GM08714 (cell line): ENCODE data around the gene NMRK1.
A peak's percentile ranks its signal among the peaks of the same experiment; 100 is the strongest.

Experiments used
- H3K4me3 ChIP-seq: fragments of 200-500 bp; sonication (Bioruptor generic); 2 replicates; pipeline ENCODE4 v1.5.1; 2014; ENCODE audit warnings: mild to moderate bottlenecking, low read length, inconsistent platforms
- ZNF274 ChIP-seq: IDR thresholded peaks from 2 replicates; pipeline ENCODE4 v1.6.1; 2012; ENCODE audit warnings: mild to moderate bottlenecking, low read depth, low read length

The NMRK1 gene

DNA sequence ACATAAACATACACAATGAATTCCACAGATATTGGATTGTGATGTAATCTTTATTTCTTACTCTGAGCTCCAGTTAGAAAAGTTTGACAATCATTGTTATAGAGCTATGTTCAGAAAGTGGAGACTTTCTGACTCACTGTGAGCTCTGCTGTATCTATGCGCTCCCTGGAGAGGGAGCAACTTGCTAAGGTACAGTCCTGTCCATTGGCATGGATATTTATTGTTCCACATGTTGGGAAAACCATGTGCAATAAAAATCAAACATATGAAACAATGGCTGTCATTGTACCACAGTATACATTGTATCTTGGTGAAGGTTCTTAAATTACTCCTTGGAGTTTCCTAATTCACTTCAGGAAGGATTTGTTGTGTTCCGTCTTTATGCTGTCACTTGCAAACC is 26.8 kb downstream of the NMRK1 start:
- no peak overlapping the region for H3K4me3 ChIP-seq
- TF ChIP-seq ZNF274, result no peak

DNA sequence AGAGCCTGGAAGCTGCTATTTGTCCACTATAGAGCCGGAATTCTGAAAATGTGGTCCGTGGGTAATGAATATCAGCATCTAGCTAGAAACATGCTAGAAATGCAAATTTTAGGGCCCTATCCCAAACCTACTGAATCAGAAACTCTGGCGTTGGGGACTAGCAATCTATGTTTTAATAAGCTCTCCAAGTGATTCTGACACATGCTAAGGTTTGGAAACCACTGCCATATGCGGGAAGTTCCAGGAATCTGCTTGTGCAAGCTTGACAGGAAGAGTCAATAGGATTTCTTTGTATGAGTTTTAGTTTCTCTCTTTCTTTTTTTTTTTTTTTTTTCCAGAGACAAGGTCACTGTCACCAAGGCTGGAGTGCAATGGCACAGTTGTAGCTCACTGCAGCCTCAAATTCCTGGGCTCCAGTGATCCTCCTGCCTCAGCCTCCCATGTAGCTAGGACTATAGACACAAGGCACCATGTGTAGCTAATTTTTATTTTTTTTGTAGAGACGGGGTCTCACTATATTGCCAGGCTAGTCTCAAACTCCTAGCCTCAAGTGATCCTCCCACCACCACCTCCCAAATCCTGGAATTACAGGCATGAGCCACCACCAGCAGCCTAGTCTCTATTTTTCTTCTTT is 33.5 kb downstream of the NMRK1 start:
- TF ChIP-seq ZNF274, result no peak
- no peak overlapping the region for H3K4me3 ChIP-seq

DNA sequence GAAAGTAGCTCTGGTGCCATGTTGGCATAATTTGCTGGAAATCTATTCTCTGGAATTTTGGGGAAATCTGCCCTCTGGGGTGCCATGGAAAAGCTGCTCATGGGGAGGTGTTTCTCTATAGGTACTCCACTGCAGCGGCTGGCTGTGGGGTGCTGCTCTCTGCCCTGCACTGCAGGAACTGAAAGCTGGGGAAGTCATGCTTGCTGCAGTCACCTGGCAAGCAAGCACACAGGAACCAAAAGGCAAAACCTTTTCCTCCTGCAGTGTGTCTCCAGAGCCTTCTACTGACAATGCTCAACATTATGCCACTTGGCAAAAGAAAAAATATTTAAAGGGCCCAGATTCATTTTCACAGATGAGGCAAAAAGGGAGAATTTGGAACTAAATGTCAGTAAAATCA is 34.1 kb downstream of the NMRK1 start:
- no peak overlapping the region for H3K4me3 ChIP-seq
- TF ChIP-seq ZNF274, result no peak

DNA sequence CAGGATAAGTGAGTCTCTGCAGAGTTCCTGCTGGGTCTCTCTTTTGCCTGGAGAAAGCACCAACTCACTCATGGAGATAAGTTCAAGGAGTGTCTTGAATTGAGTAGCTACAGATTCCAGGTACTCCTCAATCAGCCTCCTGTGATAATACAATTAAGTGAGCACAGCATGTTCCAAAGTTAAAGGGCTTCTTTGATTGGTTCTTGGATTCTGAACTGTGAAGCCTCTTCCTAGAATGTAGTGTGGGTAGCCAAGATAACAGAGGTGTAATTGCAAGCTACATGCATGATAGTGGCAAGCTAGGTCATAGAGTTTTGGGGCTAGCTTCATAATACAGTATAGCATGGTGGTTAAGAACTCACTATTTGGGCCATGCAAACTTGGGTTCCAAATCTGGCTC is 36.7 kb downstream of the NMRK1 start:
- H3K4me3 ChIP-seq, result no peak overlapping the region
- no peak for TF ChIP-seq ZNF274

DNA sequence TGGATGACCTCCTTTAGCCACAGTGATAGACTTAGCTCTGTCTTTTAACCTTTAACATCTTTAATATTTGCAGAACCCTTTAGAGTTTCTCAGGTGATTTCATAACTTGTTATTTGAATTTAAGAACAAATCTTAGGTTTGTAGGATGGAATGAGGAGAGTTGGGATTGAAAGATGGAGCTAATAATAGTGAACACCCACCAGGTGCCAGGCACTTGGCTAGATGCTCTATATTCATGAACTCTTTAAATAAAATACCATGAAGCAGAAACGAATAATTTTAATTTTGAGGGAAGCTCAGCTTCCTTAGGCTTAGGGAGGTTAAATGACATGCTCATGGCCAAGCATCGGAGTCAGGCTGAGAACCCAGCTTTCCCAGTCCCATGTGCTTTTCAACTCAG is 40.4 kb downstream of the NMRK1 start:
- no peak for TF ChIP-seq ZNF274
- H3K4me3 ChIP-seq, result no peak overlapping the region

DNA sequence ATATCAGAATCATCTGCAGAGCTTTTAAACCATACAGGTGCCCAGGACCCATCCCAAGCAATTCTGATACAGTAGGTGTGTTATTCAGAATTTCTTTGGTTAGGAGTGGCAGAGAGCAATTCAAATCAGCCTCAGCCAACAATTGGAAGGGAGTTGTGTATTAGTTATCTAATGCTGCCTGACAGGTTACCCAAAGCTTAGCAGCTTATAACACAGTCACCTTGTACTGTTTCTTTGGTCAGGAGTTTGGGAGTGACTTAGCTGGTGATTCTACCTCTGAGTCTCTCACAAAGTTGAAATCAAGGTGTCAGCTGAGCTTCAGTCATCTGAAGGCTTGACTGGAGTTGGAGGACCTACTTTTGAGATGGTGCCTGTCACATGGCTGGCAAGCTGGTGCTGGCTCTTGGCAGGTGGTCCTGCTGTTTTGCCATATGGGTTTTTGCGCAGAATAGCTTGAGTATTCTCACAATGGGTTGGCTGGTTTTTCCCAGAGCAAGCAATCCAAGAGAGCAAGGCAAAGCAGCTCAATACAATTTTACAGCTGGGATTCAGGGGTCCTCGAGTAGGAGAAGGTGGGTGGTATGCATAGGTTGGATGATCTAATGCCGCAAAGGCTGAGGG is 41.1 kb downstream of the NMRK1 start:
- TF ChIP-seq ZNF274, result no peak
- no peak overlapping the region for H3K4me3 ChIP-seq

DNA sequence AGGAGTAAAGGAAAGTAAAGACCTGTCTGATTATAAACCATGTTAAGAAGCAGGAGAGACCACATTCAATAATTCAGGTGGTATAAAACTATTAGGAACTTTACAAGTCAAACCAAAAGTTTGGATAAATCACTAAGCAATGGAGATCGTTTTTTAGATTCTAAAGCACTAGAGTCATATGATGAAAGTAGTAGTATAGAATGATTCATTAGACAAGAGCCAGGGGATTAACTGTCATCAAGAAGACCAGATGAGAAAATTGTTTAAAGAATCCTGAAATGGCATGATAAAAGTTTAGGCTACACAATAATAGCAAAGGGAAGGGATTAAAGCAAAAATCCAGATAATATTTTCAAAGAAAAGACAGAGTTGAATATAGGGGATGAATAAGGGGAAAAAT is 46.9 kb downstream of the NMRK1 start:
- no peak for TF ChIP-seq ZNF274
- H3K4me3 ChIP-seq, result no peak overlapping the region

DNA sequence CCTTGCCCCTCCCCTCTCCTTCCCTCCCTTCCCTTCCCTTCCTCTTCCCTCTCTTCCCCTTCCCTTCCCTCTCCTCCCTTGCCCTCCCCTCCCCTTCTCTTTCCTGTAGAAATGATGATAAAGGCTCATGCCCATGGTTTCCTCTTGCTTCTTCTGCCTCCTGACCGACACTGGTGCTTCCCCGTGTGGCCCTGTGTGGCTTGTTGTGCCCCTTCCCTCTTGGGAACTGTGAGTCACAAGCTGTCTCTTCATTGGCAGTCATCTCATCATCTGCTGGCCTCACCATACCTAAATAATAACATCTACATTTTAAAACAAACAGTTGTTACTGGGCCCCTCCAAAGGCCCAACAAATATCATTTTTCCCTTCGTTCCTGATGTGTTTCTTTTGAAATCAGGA is 48.2 kb downstream of the NMRK1 start:
- H3K4me3 ChIP-seq, result no peak overlapping the region
- no peak for TF ChIP-seq ZNF274

DNA sequence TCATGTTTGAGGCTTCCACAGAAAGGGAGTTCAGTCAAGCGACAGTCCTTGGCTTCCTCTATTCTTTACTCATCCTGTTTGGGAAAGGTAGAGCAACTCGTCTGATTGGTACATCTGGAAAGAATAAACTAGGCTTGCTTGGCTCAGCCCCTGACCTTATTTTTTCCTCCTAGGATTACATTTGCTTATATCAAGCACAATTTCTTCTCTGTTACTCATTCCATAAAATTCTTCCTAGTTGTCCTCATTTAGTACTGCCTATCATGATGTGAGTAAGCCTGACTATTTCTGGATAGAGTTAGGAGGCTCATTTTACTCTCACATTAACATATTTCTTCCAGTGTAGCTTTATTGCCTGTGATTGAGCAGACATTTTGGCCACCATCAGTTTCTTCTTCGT is 48.9 kb downstream of the NMRK1 start:
- no peak overlapping the region for H3K4me3 ChIP-seq
- TF ChIP-seq ZNF274, result no peak

DNA sequence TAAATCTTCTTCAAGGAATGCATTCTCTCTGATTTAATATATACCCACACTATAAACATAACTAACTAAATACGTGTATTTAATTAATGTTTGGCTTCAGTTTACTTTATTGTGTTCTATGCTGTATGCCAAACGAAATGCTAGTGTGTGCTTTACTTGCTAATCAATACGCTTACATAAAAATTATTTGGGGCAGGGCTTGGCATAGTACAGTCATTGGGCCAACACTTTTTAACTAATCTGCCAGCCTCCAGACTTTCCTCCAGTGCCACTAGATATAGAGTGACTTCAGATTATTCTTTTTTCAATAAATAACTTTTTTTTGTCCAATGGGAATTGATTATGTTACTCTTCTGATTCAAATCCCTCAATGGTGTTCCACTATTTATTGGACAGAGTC is 51.2 kb downstream of the NMRK1 start:
- H3K4me3 ChIP-seq, result no peak overlapping the region
- TF ChIP-seq ZNF274, result no peak

DNA sequence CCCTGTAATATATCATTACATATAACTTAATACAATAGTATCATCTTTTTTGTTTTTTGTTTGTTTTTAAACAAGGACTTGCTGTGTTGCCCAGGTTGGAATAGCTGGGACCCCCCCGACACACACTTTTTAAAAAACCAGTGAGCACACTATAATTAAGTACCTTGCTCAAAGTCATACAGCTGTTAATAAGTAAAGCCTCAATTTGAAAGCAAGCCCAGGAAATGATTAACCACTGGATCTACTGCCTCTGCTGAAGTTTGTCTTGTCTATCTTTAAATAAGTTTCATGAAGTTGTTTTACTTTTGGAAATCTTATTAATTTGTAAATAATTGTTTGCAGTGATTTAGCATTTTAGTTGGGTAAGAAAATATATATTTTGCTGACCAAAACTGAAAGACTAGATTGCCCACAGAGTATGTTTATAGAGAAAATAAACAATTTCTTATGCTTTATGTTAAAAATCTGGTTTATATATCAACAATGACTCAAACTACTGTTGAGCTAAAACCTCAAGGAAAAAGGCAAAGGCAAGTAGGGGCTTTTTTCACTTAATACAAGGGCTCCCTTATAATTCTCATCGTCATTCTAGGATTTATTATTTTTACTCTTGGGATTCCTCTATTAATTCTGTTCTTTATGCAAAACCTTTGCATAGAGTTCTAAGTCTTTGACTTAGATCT is 54.0 kb downstream of the NMRK1 start:
- no peak overlapping the region for H3K4me3 ChIP-seq
- no peak for TF ChIP-seq ZNF274

DNA sequence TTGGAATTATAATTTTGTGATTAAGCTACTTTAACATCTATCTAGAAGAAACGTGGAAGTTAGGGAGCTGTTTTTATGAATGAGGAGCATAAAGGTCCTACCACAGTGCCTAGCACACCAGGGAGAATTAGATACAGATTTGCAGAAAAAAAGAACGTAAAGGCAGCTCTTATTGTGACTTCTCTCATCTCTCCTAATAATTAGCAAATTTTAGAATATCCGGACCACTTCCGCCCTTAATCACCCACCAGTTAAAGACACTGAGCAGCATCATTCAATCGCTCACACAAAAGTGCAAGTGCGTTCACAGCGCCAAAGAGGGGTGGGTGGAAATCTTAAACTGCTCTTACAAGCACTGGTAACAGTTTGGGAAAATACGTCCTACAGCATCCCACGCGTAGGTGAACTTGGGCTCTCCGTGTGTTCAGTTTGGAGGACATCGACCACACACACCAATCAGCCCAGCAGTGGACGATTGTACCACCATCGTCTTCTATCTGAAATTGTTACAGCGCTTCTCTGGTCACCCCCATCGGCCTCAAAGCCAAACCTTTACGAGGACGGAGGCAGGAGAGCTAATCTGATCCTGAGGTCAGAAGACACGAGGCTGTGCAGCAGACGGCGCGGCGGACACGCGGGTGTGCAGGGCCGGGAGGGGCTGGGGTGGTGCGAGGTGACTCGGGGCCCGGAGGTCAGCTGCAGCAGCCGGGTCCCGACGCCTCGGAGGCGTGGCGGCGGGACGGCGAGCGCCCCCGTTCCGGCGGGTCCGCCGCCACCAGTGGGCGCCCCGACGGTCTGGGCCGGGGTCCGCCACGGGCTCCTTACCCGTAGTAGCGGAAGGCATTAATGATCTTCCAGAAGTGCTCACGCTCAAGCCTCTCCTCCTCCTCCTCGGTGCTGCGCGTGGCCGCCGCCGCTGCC is 60.5 kb downstream of the NMRK1 start:
- no peak for TF ChIP-seq ZNF274
- H3K4me3 ChIP-seq, result peak overlapping the region; percentile 89

DNA sequence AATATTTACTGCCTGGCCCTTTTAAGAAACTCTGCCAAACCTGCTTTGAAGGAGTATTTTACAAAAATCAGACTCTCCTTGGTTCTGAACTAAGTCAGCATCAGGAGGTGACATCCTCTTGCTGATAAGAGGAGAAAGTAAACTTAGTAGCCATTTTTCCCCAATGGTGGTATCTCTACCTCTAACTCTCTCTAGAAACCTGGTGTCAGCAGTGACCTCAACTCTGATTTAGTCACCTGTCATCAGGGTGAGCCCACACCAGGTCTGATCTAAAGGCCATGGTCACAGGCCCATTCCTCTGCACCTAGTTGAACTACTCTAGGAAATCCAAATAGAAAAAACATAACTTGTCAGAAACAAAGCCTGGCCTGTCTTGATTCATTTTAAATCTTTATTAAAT is 64.1 kb downstream of the NMRK1 start:
- no peak for TF ChIP-seq ZNF274
- no peak overlapping the region for H3K4me3 ChIP-seq

DNA sequence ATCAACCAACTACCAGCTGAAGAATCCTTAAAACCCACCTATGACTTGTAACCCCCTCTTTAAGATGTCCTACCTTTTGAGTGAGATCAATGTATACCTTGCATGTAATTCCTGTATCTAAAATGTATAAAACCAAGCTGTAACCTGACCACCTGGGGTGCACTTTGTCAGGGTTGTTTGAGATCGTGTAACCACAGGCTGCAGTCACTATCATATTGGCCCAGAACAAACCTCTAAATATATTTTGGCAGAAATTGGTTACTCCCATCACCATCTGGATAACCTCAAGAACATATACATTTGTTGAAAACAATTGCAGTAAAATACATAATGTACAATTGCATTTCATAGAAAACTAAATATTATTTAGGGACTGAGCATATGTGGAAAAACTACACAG is 68.3 kb downstream of the NMRK1 start:
- no peak overlapping the region for H3K4me3 ChIP-seq
- no peak for TF ChIP-seq ZNF274
